T1000 (cell line): ENCODE measurements around the gene GID4.
"Not testable (repeated sequence)": the region's sequence is repeated elsewhere in the genome, so short reads cannot be mapped to it uniquely, and the experiment has no call there.

Source experiments
- DNase-seq: peaks from one replicate; lab custom pipeline; 2025; ENCODE audit warnings: mixed read lengths; lab: John Stamatoyannopoulos, UW

GID4 gene

DNA sequence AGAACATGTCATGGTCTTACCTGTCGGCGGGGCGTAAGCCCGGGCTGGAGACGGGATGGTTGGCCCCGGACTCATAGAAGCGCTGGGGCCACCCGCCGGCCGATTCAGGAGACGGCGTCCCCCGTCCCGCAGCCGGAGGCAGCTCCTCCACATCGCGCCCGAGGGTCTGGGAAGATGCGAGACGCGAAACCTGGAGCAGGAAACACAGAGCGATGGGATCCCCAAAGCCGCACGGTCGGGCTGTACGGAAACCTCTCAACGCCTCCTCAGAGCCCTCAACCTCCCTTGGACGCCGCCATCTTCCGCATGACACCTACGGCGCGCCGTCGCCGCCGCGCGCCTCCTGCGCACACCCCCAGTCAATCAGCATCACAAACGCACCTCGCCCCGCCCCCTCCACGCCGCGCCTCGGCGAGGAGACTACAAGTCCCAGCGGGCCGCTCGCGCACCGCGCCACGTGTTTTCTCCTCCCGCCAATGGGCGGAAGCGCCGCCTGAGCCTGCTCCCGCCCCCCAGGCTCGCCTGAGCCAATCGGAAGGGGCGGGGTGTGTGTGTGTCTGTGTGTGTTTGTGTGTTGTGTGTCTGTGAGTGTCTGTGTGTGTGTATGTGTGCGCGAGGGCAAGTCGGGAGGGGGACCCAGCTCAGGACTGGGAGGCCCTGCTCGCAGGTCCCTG, at the start of gene GID4, which contains the start of gene ATPAF2:
Gene GID4, plus strand, starts transcription at position 548 of the 674 bp plus-strand sequence. Its CDS starts 57 bp downstream, at position 605.
Gene ATPAF2, minus strand, starts transcription at position 308 of the 674 bp plus-strand sequence. Its CDS starts 155 bp downstream, at position 153.
- peak; percentile 98 for DNase-seq

GRCh38 chr17:17989618-17990017, 49.6 kb upstream of the GID4 start:
- DNase-seq = no peak

- peak; percentile 71 for DNase-seq
Observed at GRCh38 chr17:17990282-17990681, 48.9 kb upstream of the GID4 start.

GRCh38 chr17:17993366-17993765, 45.8 kb upstream of the GID4 start:
- DNase-seq = no peak

GRCh38 chr17:17993852-17994251, 45.4 kb upstream of the GID4 start:
- no peak for DNase-seq

- no peak for DNase-seq
Observed at GRCh38 chr17:17994271-17995069, 44.7 kb upstream of the GID4 start.

- DNase-seq = not testable (repeated sequence)
Observed at GRCh38 chr17:17995887-17996286, 43.3 kb upstream of the GID4 start.

DNA sequence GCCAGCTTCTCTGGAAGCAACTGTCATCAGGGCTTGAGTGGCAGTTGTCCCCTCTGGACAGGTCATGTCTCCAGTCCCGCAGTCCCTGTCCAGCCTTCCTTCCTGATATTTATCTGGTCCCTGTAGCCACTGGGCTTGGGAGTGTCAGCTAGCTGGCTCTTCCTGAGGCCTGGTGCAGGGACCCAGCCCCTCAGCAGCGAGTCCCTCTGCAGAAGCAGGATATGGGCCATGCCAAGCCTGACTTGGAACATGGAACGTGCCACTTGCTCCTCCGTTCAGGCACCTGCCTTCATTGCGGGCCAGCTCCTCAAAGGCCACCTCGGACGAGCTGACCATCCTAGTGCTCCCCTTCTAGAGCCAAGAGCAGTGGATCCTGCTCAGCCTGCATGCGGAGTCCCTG, 40.3 kb upstream of the GID4 start:
- no peak for DNase-seq

GRCh38 chr17:17999364-18000029, 39.7 kb upstream of the GID4 start:
- no peak for DNase-seq

DNA sequence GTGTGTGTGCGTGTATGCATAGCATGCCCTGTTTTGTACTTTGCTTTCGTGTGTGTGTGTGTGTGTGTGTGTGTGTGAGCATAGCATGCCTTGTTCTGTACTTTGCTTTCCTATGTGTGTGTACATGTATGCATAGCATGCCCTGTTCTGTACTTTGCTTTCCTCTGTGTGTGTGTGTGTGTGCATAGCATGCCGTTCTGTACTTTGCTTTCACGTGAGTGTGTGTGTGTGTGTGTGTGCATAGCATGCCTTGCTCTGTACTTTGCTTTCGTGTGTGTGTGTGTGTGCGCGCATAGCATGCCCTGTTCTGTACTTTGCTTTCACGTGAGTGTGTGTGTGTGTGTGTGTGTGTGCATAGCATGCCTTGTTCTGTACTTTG, 39.2 kb upstream of the GID4 start:
- DNase-seq = no peak

DNA sequence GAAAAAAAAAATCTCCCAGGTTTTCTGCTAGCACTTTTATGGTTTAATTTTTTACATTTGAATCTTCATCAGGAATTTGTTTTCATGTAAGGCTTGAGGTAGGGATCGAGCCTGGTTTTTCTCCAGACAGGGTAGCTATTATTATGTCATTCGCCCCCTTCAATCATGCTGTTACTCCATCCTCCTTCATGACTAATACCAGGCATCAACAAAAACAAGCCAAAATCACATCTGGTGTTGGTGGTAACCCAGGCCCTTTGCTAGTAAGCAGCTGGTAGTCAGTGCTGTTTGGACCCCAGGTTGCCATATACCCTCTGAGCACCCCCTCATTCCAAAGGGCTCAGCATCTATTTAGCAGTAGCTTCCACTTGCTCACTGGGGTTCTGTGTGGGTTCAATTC, 37.0 kb upstream of the GID4 start:
- DNase-seq = no peak

GRCh38 chr17:18004345-18004744, 34.9 kb upstream of the GID4 start:
- DNase-seq = no peak

GRCh38 chr17:18004884-18005305, 34.3 kb upstream of the GID4 start:
- no peak for DNase-seq

DNA sequence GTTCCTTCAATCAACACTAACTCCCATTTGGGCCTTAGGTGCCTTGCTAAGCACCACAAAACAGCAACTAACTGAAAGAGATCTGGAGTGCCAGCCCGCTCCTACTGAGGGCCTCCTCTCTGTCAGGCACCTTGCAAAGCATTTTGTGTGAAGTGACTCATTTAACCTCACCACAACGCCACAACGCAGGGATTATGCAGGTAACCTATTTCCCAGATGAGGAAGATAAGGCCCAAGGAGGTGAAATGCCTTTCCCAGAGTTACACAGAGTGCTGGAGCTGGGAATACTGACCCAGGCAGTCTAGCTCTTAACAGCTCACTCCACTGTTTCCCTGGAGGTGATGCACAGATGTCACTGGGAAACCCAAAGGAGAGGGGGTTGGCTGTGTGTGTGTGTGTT, 33.7 kb upstream of the GID4 start:
- no peak for DNase-seq

DNA sequence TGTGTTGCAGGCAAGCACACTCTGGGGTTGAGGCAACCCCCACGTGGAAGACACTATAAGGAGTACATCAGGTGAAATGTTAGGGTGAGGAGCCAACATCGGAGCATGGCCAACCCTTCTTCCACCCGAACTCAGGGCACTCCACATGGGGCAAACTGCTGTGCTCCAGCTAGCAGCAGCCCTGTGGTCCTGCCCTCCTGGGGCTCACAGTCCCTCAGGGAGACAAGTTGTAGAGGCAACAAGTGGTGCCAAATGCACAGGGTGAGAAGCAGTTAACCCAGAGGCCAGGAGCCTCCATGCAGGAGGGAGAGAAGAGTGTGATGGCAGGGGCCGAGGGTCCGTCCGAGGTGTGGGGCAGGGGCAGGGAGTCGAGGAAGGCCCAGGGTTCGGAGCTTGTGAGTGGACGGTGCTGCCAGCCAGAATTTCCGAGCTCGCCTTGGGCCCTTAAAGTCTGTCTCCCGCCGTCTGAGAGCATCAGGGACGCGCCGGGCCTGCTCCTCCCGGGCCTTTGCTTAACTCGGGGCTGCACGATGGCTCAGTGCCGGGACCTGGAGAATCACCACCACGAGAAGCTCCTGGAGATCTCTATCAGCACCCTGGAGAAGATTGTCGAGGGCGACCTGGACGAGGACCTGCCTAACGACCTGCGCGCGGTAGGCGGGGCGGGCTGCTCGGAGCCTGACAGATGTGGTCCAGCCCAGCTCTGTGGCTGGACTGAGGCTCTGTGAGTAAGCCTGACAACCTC, 32.5 kb upstream of the GID4 start:
- no peak for DNase-seq

DNA sequence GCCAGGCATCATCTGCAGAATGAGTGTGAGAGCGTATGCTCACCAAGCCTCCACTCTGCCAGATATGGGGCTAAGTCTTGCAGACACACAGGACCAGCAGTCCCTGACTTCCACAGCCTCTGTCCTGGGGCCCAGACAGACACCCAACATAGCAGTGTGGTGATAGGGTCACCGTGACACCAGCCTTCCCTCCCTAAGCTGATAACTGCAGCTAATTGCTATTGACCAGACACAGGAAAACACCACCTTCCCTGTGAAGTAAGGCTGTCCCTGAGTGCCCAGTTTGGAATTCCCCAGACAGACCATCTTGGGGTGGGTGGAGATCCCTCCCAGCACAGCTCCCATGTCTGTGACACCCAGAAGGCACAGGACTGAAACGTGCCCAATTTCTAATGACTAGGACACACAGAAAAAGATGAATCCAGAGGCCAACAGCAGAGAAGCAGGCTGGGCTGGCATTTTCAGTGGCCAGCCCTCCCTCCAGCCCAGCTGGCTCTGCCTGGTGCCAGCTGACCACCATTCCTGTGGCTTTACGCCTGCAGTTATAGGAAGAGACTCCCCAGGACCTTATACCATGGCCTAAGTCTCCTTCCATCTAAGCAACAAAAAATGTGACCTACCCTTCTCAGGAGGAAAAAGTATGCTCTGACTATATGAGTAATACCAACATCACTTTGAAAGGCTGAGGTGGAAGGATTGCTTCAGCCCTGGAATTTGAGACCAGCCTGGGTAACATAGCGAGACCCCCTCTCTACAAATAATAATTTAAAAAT, 30.5 kb upstream of the GID4 start:
- peak; percentile 48 for DNase-seq

- DNase-seq = no peak
Observed at GRCh38 chr17:18009609-18010420, 29.4 kb upstream of the GID4 start.

DNA sequence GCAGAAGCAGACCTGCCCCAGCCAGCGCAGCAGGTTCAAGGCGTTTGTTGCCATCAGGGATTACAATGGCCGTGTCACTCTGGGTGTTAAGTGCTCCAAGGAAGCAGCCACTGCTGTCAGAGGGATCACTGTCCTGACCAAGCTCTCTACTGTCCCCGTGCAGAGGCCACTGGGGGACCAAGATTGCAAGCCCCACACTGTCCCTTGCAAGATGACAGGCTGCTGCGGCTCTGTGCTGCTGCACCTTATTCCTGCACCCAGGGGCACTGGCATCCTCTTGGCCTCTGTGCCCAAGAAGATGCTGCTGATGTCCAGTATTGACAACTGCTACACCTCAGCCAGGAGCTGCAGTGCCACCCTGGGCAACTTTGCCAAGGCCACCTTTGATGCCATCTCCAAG, 27.9 kb upstream of the GID4 start:
- DNase-seq = no peak

GRCh38 chr17:18014006-18014405, 25.2 kb upstream of the GID4 start:
- DNase-seq = no peak

DNA sequence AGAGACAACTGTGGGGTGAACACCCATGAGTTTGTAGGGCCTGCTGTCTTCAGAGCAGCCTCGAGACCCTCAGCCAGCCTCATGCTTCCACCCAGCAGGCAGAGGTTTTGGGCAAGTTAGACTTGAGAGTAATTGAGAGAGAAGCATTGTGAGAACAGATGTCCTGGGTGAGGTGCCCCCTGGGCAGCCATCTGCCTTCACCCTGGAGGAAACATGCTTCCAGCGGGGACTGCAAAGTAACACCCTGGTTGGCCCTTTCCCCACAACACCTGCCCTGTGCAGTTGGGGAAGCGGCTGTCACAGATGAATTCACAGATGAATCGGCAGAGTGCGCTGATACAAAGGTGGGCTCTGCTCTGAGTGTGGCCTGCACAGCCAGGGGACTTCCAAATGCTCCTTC, 23.6 kb upstream of the GID4 start:
- DNase-seq = no peak
